PC-9 (cell line): Measurements from ENCODE around the gene ZBTB21. TPM values are rescaled to one million over a fixed set of nuclear protein-coding genes. Genes with fewer than 3 reads are reported as not detected.

Experiments used
- BruUV-seq: library from RNA; stranded (reverse); fragments of 400-500 nt; replicated peaks from 2 replicates; lab custom pipeline; 2021; lab: Mats Ljungman, UMichigan
- CTCF ChIA-PET: fragments of 300-600 bp; sonication (Branson Sonifier 250); formaldehyde crosslinking; loops from one replicate; lab custom pipeline; 2022; ENCODE audit warnings: antibody characterized with exemption; lab: Charles Lee
- POLR2A ChIA-PET: fragments of 300-600 bp; sonication (Branson Sonifier 250); formaldehyde crosslinking; loops from one replicate; lab custom pipeline; 2022; ENCODE audit warnings: antibody characterized with exemption; ENCODE audit not compliant: unreplicated experiment; lab: Charles Lee
- DNase-seq, 2 experiments: peaks; one replicate each; pipeline versions ENCODE4 v3.0.0 to v3.0.0-alpha.2; 2015 to 2022; ENCODE audit warnings: mixed read lengths in 1 of 2
- H2AFZ ChIP-seq: fragments of 200-600 bp; sonication (generic); 2 replicates; pipeline ENCODE4 v1.8.1; 2017; ENCODE audit warnings: antibody characterized with exemption
- H3F3A ChIP-seq: fragments of 200-600 bp; sonication (generic); 2 replicates; pipeline ENCODE4 v1.8.1; 2017; ENCODE audit warnings: antibody characterized with exemption, mild to moderate bottlenecking, low read depth; ENCODE audit not compliant: insufficient read depth
- H3K27ac ChIP-seq: fragments of 200-600 bp; sonication (generic); 2 replicates; pipeline ENCODE4 v1.6.1; 2016; ENCODE audit warnings: mixed run types
- H3K27me3 ChIP-seq: fragments of 200-600 bp; sonication (generic); 2 replicates; pipeline ENCODE4 v1.6.1; 2016; ENCODE audit warnings: low read depth, mixed run types; ENCODE audit not compliant: insufficient read depth
- H3K36me3 ChIP-seq: fragments of 200-600 bp; sonication (generic); 2 replicates; pipeline ENCODE4 v1.6.1; 2016; ENCODE audit warnings: low read depth, mixed run types
- H3K4me1 ChIP-seq: fragments of 200-600 bp; sonication (generic); replicated peaks from 2 replicates; pipeline ENCODE4 v1.6.1; 2016; ENCODE audit warnings: mixed run types; ENCODE audit not compliant: insufficient read depth
- H3K4me2 ChIP-seq: fragments of 200-600 bp; sonication (generic); 2 replicates; pipeline ENCODE4 v1.6.1; 2017; ENCODE audit warnings: mixed run types
- H3K4me3 ChIP-seq: fragments of 200-600 bp; sonication (generic); 2 replicates; pipeline ENCODE4 v1.6.1; 2016; ENCODE audit warnings: mixed run types
- H3K79me2 ChIP-seq: fragments of 200-600 bp; sonication (generic); 2 replicates; pipeline ENCODE4 v1.6.1; 2017; ENCODE audit warnings: low read depth, mixed run types
- H3K9me2 ChIP-seq: fragments of 200-600 bp; sonication (generic); 2 replicates; pipeline ENCODE4 v1.8.1; 2017; ENCODE audit warnings: mild to moderate bottlenecking; ENCODE audit not compliant: insufficient read depth
- H3K9me3 ChIP-seq: fragments of 200-600 bp; sonication (generic); 2 replicates; pipeline ENCODE4 v1.8.1; 2016; ENCODE audit warnings: low read depth; ENCODE audit not compliant: insufficient read depth
- H4K20me1 ChIP-seq: fragments of 200-600 bp; sonication (generic); 2 replicates; pipeline ENCODE4 v1.8.1; 2017; ENCODE audit not compliant: insufficient read depth
- EZH2 ChIP-seq: fragments of 200-600 bp; sonication (generic); IDR thresholded peaks from 2 replicates; pipeline ENCODE4 v1.8.0; 2017; ENCODE audit warnings: antibody characterized with exemption, low read depth
- intact Hi-C: fragments of 100-400 bp; cut with micrococcal nuclease; formaldehyde crosslinking; loops from one replicate; pipeline ENCODE4 v1.10.0; 2022; ENCODE audit not compliant: unreplicated experiment
- total RNA-seq: library from RNA; stranded (reverse); gene quantifications from 2 replicates; pipeline ENCODE4 v1.2.3, GENCODE V29; 2021
- TF ChIP-seq, protein P1 (sequence below): fragments of 200-600 bp; sonication (generic); conservative IDR thresholded peaks from 2 replicates; pipeline ENCODE4 v1.6.1; 2017; ENCODE audit warnings: mixed run types, antibody characterized with exemption, mild to moderate bottlenecking, moderate library complexity

Gene ZBTB21
- total RNA-seq, 1 experiment from 2014 or later, result 13.5 TPM

DNA sequence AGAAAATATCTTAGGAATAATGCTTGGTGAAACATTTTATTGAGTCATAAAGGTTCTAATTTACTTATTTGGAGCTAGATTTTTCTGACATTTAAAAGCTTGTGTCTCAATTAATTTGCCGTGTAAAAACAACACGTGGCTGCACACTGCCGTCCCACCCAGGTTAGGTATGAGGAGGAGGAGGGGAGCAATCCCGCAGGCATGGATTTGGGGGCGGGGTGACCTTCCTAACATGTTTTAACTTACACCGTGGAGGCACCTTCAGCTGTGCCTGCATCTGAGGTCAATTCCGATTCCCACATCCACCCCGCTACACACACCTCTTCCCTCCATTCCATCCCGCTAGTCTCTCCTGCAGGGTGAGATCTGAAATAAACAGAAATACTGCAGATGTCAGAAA is 32.5 kb upstream of the ZBTB21 start:
- Histone ChIP-seq H3K4me3 (no peak overlapping the region), H3K36me3 (no peaks in the 10 kb centered on the region), H3K9me3 (no peaks in the 10 kb centered on the region), H3K9me2 (no peaks in the 10 kb centered on the region), H3K27me3 (no peaks in the 10 kb centered on the region), H3K79me2 (no peaks in the 10 kb centered on the region), H3K4me2 (no peak overlapping the region), H3K4me1 (peaks cover 14% of the 10 kb centered on the region), H3K27ac (no peak overlapping the region), H2AFZ (no peak overlapping the region), H4K20me1 (no peaks in the 10 kb centered on the region), H3F3A (no peaks in the 10 kb centered on the region)
- no peak for DNase-seq
- intact Hi-C loops, result no loop called here
- TF ChIP-seq, protein P1, sequence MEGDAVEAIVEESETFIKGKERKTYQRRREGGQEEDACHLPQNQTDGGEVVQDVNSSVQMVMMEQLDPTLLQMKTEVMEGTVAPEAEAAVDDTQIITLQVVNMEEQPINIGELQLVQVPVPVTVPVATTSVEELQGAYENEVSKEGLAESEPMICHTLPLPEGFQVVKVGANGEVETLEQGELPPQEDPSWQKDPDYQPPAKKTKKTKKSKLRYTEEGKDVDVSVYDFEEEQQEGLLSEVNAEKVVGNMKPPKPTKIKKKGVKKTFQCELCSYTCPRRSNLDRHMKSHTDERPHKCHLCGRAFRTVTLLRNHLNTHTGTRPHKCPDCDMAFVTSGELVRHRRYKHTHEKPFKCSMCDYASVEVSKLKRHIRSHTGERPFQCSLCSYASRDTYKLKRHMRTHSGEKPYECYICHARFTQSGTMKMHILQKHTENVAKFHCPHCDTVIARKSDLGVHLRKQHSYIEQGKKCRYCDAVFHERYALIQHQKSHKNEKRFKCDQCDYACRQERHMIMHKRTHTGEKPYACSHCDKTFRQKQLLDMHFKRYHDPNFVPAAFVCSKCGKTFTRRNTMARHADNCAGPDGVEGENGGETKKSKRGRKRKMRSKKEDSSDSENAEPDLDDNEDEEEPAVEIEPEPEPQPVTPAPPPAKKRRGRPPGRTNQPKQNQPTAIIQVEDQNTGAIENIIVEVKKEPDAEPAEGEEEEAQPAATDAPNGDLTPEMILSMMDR, result no peak
- TF ChIP-seq EZH2, result no peak
- ChIA-PET CTCF (no interaction called here), POLR2A (no interaction called here)
- BruUV-seq, result no TSS peak

GRCh38 chr21:42041711-42042110 is 31.6 kb upstream of the ZBTB21 start:
- CTCF ChIA-PET, result no interaction called here
- no peaks in the 10 kb centered on the region for H3K9me3 ChIP-seq
- H3K9me2 ChIP-seq, result no peaks in the 10 kb centered on the region
- TF ChIP-seq EZH2, result no peak
- TF ChIP-seq, protein P1, result no peak
- no peak overlapping the region for H3K4me2 ChIP-seq
- no peaks in the 10 kb centered on the region for H3K36me3 ChIP-seq
- H4K20me1 ChIP-seq, result no peaks in the 10 kb centered on the region
- no peak overlapping the region for H3K27ac ChIP-seq
- no peak overlapping the region for H3K4me3 ChIP-seq
- intact Hi-C loops, result no loop called here
- POLR2A ChIA-PET, result no interaction called here
- no peaks in the 10 kb centered on the region for H3K27me3 ChIP-seq
- H3K4me1 ChIP-seq, result peaks cover 14% of the 10 kb centered on the region
- H2AFZ ChIP-seq, result no peak overlapping the region
- DNase-seq, result no peak
- no peaks in the 10 kb centered on the region for H3F3A ChIP-seq
- TSS peak; percentile 26 for BruUV-seq
- H3K79me2 ChIP-seq, result no peaks in the 10 kb centered on the region

DNA sequence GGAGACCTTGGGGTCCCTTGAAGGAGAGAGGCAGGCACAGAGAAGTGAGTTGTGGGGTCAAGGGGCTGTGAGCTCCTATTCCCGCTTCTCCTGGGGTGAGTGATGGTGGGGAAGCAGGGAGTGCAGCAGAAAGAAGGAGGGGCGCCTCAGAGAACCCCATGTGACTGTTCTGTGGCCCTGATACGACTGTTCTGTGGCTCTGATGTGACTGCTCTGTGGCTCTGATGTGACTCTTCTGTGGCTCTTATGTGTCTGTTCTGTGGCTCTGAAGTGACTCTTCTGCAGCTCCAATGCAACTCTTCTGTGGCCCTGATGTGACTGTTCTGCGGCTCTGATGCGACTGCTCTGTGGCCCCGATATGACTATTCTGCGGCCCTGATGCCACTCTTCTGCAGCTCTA is 31.1 kb upstream of the ZBTB21 start:
- TF ChIP-seq, protein P1, result no peak
- TF ChIP-seq EZH2, result no peak
- BruUV-seq, result no TSS peak
- Histone ChIP-seq H3K79me2 (no peaks in the 10 kb centered on the region), H3K4me2 (no peak overlapping the region), H3K36me3 (no peaks in the 10 kb centered on the region), H3K4me1 (peaks cover 14% of the 10 kb centered on the region), H4K20me1 (no peaks in the 10 kb centered on the region), H3K4me3 (no peak overlapping the region), H3K27ac (no peak overlapping the region), H2AFZ (no peak overlapping the region), H3K9me3 (no peaks in the 10 kb centered on the region), H3F3A (no peaks in the 10 kb centered on the region), H3K9me2 (no peaks in the 10 kb centered on the region), H3K27me3 (no peaks in the 10 kb centered on the region)
- POLR2A ChIA-PET, result no interaction called here
- CTCF ChIA-PET, result no interaction called here
- intact Hi-C loops, result no loop called here
- no peak for DNase-seq
